Measurements from ENCODE around the gene EDDM3A. TPM values are rescaled to one million over a fixed set of nuclear protein-coding genes. Genes with fewer than 3 reads are reported as not detected.

The EDDM3A gene
- total RNA-seq, 1 donor from 2014 or later: not detected

DNA sequence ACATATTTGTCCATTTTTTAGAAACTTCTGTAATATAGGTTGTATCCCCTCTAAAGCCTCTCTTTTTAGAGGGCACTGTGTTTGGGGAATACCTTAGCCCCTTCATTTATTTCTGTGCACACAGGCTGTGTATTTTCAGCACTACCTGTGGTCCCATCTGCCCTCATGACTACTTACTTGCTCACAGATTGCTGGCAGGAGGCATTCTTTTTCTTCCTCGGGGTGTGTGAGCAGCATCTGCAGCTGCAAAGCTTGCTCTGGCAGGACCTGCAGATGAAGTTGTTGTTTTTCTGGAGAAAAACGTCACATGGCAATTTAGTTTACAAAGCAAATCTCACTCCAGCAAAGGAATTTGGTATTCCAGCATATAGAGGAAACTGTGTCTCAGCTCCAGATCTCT, 32.8 kb upstream of the EDDM3A start:
- no peak overlapping the region for H3K27ac ChIP-seq
- ATAC-seq: no peak
- peaks cover 28% of the 10 kb centered on the region for H3K4me1 ChIP-seq

DNA sequence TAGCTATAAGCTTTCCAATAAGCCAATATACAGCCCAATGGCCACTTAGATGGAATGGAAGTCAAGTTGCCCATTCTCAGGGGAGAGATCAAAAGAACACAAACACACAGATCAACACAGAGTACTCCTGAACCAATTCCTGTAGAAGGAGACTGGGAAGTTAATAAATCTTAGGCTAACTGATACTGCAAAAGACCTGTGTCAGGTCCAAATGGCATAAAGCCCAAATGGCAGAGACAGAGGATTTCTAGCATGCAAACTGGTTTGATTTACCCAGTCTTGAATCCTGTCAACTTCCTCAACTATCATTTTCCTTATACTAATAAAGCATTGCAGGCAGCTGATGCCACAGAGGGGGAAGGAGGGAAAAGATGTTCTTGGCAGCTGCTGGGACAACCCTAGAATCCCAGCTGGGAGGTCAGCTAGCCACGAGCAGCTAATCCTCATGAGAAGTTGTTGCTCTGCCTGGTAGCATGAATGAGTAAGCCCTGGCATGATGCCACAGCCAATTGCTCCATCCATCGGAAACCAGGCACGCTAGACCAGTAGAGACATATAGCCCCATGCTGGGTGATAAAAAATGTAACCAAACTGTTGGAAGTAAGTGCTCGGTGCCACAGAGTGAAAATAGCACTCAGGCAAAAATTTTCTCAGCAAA, 31.0 kb upstream of the EDDM3A start:
- H3K4me1 ChIP-seq: peaks cover 28% of the 10 kb centered on the region
- no peaks in the 10 kb centered on the region for H3K9me3 ChIP-seq
- ATAC-seq (peak; percentile 80 to 85), DNase-seq (peak; percentile 87)
- no peak overlapping the region for H3K4me3 ChIP-seq
- peak overlapping the region; percentile 82 for H3K27ac ChIP-seq
- TF ChIP-seq, protein P1, sequence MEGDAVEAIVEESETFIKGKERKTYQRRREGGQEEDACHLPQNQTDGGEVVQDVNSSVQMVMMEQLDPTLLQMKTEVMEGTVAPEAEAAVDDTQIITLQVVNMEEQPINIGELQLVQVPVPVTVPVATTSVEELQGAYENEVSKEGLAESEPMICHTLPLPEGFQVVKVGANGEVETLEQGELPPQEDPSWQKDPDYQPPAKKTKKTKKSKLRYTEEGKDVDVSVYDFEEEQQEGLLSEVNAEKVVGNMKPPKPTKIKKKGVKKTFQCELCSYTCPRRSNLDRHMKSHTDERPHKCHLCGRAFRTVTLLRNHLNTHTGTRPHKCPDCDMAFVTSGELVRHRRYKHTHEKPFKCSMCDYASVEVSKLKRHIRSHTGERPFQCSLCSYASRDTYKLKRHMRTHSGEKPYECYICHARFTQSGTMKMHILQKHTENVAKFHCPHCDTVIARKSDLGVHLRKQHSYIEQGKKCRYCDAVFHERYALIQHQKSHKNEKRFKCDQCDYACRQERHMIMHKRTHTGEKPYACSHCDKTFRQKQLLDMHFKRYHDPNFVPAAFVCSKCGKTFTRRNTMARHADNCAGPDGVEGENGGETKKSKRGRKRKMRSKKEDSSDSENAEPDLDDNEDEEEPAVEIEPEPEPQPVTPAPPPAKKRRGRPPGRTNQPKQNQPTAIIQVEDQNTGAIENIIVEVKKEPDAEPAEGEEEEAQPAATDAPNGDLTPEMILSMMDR (IDR thresholded peaks at IDR 0.05): no peak
- H3K27me3 ChIP-seq (ENCODE audit: low read depth): no peaks in the 10 kb centered on the region
- intact Hi-C loops (cut with DNase I): no loop called here
- no peaks in the 10 kb centered on the region for H3K36me3 ChIP-seq

More for the DNA sequence above, 32.8 kb upstream of the EDDM3A start:
- H3K27me3 ChIP-seq (ENCODE audit: low read depth): no peaks in the 10 kb centered on the region
- TF ChIP-seq, protein P1 (IDR thresholded peaks at IDR 0.05): no peak
- H3K4me3 ChIP-seq: no peak overlapping the region
- no peak for DNase-seq
- intact Hi-C loops (cut with DNase I): no loop called here
- H3K36me3 ChIP-seq: no peaks in the 10 kb centered on the region
- H3K9me3 ChIP-seq: no peaks in the 10 kb centered on the region

DNA sequence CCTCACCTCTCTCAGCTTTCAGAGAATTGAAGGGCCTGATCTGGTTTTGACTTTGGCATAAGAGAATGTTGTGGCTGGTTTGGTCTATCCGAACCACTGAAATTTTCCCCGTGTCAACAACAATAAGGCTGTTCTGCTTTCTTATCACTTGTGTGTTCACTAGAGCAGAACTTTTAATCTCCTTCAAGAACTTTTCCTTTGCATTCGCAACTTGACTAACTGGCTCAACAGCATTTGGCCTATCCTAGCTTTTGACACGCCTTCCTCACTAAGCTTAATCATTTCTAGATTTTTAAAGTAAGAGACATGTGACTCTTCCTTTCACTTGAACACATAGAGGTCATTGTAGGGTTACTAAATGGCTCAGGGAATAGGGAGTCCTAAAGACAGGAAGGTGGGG, 25.9 kb upstream of the EDDM3A start:
- H3K27ac ChIP-seq: peak overlapping the region; percentile 59
- H3K9me3 ChIP-seq: no peaks in the 10 kb centered on the region
- TF ChIP-seq, protein P1 (IDR thresholded peaks at IDR 0.05): no peak
- H3K4me3 ChIP-seq: no peak overlapping the region
- intact Hi-C loops (cut with DNase I): no loop called here
- peak; percentile 40 to 65 for ATAC-seq
- peaks cover 2% of the 10 kb centered on the region for H3K4me1 ChIP-seq
- peaks cover 14% of the 10 kb centered on the region for H3K27me3 ChIP-seq (ENCODE audit: low read depth)
- H3K36me3 ChIP-seq: no peaks in the 10 kb centered on the region
- DNase-seq: no peak

DNA sequence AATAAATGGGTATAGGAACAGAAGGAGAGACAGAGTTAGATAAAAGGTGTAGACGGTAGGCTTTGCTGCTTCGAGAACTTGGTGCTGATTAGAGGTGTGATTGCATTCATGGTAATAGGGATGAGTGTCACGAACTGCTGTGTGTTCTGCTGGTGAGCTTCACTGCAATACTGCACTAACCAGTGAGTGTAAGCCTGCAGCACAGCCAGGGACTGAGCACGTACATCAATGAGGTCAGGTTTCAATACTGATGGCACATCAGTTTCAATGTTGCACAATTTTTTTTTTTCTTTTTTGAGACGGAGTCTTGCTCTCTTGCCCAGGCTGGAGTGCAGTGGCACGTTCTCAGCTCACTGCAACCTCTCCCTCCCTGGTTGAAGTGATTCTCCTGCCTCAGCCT, 24.9 kb upstream of the EDDM3A start:
- H3K9me3 ChIP-seq: no peaks in the 10 kb centered on the region
- ATAC-seq (no peak), DNase-seq (no peak)
- TF ChIP-seq, protein P1 (IDR thresholded peaks at IDR 0.05): no peak
- no peaks in the 10 kb centered on the region for H3K4me1 ChIP-seq
- H3K27me3 ChIP-seq (ENCODE audit: low read depth): peaks cover 19% of the 10 kb centered on the region
- intact Hi-C loops (cut with DNase I): no loop called here
- H3K27ac ChIP-seq: no peak overlapping the region
- H3K4me3 ChIP-seq: no peak overlapping the region
- no peaks in the 10 kb centered on the region for H3K36me3 ChIP-seq

DNA sequence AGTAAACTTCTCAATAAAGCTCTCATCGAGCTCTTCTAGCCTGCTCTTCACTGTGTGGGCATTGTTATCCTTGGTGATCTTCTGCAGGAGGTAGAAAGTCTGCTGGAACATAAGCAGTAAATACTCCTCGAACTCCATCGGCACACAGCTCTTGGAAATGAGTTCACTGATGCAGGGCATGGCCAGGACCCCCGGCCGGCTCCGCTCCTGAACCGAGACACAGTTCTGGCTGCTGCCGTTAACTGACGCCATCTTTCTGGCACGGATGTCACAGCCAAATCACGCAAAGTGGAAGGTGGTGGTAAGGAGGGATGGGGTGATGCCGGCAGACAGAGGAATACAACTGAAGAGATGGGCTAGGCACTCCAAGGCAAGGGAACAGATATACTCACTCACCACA, 23.7 kb upstream of the EDDM3A start:
- no peak for ATAC-seq

More for the DNA sequence above, 23.7 kb upstream of the EDDM3A start:
- H3K36me3 ChIP-seq: no peaks in the 10 kb centered on the region
- peaks cover 19% of the 10 kb centered on the region for H3K27me3 ChIP-seq (ENCODE audit: low read depth)
- H3K4me3 ChIP-seq: no peak overlapping the region
- no peak overlapping the region for H3K27ac ChIP-seq
- TF ChIP-seq, protein P1 (IDR thresholded peaks at IDR 0.05): no peak
- no peak for DNase-seq
- no peaks in the 10 kb centered on the region for H3K9me3 ChIP-seq
- no peaks in the 10 kb centered on the region for H3K4me1 ChIP-seq
- intact Hi-C loops (cut with DNase I): no loop called here
